GM18861 (cell line): Measurements from ENCODE around the gene PROSER2.
"Not testable (repeated sequence)": the region's sequence is repeated elsewhere in the genome, so short reads cannot be mapped to it uniquely, and the experiment has no call there.

Experiments used
- ATAC-seq: cut with Tn5 transposase; IDR thresholded peaks from one replicate; pipeline ENCODE4 v1.9.1; 2021; ENCODE audit not compliant: unreplicated experiment

Gene PROSER2

DNA sequence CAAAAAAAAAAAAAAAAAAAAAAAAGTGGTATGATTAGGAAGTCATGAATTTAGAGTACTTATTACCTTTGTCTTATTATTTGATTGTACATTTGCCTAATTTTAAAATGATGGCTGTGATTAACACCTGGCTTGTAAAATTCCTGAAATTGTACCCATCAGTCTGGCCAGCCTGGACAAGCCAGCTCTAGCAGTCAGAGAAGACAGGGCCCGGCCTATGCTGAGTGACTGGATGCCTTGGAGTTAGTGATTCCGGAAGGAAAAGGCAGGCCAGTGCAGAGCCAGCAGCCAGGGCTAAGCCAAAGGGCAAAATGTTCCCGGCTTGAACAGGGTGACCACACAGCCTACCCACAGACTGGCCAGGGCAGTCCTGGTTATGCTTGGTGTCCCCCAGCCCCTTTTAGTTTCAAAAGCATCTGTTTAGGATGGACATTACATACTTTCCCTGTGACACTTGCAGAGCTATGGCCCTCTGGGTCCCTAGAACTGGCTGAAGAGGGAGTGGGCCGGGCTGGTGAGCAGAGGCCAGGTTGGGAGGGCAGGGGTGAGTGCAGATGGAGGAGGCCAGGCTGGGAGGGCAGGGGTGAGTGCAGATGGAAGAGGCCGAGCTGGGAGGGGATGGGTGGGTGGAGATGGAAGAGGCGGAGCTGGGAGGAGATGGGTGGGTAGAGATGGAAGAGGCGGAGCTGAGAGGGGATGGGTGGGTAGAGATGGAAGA lies 61.7 kb downstream of the PROSER2 start:
- no peak for ATAC-seq

DNA sequence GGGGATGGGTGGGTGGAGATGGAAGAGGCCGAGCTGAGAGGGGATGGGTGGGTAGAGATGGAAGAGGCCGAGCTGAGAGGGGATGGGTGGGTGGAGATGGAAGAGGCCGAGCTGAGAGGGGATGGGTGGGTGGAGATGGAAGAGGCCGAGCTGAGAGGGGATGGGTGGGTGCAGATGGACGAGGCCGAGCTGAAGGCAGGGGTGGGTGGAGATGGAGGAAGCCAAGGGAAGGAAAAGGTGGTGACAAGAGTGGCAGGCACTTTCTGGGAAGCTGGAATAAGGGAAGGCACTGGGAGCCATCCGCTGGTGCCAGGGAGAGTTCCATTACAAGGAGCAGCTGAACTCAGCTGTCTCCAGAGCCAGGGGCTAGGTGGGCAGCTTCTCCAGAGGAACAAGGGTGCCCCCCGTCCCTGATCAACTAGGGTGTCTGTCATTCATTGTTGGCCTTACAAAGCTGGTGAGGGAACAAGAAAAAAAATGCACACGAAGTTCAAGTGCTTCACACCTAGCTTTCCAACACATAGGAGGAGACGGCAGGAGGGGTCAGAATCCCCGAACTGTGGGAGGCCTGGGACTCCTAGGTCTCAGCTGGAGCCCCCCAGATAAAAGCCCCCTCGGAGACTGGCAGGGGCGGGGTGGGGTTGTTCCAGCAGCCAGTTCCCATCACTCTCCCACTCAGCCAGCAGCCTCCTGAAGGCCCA lies 62.4 kb downstream of the PROSER2 start:
- ATAC-seq = no peak

DNA sequence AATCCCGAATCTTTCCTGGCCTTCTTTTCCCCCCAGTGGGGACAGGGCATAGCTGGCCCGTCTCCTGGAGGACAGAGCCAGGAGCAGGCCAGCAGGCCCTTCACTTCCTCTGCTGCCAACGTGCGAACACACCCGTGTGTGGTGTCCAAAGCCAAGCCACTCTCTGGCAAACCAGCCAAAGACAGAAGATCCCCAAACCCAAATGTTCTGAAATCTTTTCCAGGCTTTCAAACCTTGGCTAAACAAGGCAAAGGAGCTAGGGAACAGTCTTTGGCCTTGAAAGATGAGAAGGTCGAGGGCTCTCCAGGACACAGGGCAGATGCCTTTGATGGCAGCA lies 63.0 kb downstream of the PROSER2 start:
- no peak for ATAC-seq

DNA sequence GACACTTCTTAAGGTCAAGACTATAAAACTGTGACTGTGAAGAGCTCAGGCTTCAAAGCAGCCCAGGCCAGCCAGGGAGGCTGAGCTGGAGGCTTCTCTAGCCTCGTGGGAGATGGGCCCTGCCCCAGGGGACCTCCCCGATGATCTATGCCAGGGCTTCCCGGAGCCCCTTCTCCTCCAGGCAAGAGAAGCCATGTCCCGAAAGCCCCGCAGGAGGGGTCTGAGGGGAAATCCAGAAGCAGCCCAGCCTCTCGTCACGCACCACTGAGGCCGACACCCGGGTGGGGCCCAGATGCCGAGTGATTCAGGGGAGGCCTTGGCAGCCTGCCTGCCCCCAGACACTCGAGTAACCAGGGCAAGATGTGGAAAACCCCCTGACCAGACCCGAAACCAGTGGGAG lies 63.7 kb downstream of the PROSER2 start:
- no peak for ATAC-seq

DNA sequence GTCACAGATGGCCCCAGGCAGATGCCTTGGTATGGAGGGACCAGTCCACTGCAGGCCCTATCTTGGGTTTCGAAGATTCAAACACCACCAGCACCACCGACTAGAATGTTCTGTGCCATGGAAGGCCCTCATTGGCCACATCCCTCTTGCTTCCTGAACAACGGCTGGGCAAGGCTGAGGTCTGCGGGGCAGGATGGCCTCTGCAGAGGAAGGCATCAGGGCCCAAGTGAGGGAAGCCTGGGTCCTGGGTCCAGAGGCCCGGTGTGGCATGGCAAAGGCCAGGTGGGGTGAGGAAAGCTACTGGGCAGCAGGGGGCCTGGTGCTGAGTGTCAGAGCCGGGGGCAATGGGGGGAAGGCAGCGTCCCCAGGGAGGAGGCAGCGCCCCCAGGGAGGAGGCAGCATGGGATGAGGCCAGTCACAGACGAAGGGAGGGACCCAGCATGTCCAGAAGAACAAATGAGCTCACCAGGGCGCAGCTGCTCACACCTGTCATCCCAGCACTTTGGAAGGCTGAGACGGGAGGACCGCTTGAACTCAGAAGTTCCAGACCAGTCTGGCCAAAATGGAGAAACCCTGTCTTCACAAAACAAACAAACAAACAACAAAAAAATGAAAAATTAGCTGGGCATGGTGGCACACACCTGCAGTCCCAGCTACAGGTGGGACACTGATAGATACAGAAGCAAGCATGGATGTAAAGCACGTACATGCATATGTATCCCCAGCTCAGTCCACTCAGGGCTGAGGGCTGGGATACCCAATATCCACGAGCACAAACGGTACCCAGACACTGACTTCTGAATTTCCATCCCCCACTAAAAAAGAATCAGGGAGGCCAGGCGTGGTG lies 64.4 kb downstream of the PROSER2 start:
- ATAC-seq = no peak

DNA sequence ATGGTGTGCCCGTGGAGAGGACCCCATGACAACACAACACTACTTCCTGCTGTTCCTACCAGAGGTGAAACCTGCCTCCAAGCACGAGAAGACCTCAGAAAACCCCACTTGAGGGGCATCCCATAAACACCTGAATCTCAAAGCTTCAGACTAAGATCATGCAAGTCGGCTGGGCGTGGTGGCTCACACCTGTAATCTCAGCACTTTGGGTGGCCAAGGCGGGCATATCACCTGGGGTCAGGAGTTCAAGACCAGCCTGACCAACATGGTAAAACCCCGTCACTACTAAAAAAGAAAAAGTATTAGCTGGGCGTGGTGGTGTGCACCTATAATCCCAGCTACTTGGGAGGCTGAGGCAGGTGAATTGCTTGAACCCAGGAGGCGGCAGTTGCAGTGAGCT lies 66.1 kb downstream of the PROSER2 start:
- ATAC-seq = not testable (repeated sequence)

DNA sequence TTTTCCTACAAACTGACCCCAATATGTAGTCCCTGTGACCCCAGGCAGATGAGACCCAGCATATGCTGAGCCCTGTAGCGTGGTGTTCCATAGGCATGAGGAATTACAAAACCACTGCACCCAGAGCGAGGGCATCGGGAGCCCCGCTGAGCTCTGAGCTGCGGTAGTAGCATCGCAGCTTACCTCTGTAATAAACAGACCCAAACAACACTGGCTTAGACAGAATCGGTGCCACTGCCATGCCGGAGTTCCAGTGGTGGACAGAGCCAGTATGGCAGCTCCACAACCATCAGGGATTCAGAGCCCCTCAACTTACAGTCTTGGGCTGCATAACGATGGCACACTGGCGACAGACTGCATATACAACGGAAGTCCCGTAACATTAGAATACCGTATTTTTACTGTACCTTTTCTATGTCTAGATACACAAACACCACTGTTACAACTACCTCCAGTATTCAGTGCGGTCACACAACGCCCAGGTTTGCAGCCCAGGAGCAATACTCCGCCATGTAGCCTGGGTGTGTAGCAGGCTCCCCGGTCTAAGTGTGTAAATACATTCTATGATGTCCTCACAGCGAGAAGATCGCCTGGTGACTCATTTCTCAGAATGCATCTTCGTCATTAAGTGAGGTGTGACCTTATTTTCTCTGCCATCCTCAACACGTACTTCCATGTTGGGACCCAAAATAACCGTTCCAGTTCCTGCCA lies 68.8 kb downstream of the PROSER2 start:
- ATAC-seq = no peak

DNA sequence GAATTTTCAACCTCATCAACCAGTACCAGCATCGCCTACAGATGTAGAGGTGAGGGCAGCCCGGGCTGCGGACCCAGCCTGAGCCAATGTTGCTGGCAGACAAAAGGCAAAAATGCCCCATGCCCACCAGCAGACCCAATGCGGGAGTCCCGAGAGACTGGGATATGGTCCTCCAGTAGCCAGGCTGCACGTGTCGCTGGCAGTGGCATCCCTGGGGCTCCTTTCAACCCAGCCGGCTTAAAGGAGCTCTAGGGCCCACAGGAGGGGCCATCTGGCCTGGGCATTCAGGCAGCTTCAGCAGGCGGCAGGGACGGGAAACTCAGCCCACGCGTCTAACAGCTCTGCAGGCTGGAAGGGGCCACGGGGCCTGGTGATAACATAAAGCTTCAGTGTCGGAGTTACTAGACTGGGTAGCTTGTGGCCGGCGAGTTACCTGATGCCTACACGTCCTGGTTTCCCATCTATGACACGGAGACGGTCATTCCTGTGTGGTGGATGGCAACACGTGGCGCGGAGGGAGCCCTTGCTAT lies 70.7 kb downstream of the PROSER2 start:
- no peak for ATAC-seq

DNA sequence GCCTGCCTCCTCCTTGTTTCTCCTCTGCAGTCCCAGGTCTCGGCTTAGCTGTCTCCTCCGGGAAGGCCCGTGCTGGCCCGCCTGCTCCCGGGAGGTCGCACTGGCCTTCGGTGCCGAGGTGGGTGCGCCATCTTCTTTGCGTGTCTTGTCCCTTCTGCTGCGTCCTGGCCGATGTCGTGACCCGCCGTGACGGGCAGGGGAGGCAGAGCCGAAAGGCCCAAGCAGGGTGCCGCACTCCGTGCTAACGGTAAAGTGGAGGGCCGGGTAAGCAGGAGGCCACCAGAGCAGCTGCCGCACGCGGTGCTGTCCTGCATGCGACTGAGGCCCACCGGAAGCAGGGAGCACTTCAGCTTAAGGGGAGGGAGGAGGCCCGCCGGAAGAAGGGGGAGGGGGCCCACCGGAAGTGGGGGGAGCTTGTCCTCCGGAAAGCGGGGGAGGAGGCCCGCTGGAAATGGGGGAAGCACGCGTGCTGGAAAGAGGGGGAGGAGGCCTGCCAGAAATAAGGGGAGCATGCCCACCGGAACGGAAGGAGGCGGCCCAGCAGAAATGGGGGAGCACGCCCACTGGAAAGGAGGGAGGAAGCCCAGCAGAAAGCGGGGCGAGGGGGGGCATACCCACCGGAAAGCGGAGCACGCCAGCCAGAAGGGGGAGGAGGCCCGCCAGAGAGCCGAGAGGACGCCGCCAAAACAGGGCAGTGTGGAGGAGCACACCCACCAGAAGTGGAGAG lies 71.4 kb downstream of the PROSER2 start:
- ATAC-seq = no peak

DNA sequence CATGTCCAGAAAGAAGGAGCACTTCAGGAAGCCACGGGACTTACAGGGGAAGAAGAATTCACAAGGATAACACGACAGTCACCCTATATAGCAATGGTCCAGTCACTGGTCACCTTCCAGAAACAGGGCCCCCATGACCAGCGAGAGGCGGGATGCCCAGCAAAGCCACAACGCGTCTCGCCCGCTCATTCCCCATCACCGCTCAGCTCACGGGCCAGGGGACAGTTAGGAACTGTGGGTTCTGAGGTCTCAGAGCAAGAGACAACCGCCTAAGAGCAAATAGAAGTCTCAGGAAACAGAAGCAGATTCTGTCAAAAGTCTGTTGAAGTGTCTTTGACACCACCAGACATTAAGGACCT lies 71.9 kb downstream of the PROSER2 start:
- no peak for ATAC-seq

DNA sequence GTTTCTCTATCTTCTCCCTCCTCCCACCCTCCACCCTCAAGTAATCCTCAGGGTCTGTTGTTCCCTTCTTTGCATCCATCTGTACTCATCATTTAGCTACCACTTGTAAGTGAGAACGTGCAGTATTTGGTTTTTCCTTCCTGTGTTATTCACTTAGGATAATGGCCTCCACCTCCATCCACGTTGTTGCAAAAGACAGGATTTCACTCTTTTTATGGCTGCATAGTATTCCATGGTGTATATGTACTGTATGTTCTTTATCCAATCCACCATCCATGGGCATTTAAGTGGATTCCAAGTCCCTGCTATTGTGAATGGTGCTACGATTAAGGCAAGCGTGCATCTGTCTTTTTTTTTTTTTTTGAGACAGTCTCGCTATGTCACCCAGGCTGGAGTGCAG lies 72.4 kb downstream of the PROSER2 start:
- no peak for ATAC-seq

DNA sequence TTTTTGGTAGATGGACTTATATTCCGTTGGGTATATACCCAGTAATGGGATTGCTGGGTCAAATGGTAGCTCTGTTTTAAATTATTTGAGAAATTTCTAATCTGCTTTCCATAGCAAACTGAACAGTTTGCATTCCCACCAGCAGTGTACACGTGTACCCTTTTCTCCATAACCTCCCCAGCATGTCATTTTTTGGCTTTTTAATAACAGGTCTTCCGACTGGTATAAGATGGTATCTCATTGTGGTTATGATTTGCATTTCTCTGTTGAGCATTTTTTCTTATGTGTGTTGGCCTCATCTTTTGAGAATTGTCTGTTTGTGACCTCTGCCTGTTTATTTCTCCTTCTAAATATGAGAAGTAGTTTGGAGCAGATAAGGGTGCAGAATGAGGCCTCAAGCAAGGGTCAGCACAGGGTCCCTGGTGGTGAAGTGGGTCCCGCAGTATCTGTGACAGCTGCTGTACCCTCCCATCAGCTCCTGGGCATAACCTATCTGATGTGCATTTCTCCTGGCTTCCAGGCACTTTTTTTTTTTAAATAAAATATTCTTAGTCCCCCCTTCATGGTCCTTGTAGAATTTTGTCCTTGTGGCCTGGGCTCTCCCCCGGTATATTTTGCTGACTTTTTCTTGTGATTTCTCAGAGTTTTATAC lies 73.5 kb downstream of the PROSER2 start:
- no peak for ATAC-seq

DNA sequence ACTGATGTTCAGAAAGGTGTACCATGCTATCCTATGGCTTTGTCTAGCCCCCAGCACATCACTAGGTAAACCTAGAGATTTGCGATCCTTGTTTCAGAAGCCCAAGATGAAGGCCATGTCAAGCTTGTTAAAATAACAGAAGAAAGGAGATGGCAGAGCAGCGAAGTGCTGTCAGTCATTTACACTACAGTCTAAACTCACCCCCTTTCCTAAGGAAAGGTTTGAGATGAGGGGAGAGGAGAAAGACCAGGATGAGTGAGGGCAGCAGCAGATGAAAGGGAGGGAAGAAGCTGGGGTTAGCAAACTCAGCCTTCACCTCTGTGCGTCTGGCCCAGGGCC lies 74.8 kb downstream of the PROSER2 start:
- no peak for ATAC-seq

DNA sequence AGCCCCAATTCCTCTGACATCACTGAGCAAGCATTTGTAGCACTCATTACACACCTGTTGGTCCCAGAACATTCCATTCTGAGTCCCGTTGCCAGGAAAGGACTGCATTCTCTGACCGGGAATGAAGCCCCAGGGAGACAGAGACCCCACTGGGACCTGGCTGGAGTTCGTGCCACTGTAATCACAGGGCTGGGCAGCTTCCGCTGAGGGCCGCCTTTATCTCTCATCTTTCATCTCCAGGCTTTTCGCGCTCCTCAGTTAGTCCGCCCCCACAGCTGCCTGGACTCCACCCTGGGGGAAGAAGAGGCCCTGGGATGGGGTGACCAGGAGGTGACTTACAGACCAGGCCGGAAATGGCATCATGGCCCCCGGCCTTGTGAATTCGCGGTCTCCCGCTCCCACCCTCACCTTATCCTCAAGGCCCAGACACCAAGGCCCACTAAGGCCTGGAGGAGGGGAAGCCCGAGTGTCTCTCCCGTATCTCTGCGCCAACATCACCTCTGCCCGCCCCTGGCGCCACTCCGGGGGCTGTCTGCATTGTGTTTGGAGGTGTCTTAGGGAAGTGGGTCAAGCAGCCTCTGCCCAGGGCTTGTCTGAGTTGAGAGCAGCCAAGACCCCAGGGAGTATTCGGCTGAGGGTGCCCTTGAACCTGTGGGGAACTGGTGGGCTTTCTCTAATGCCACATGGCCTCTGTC lies 75.4 kb downstream of the PROSER2 start:
- no peak for ATAC-seq

DNA sequence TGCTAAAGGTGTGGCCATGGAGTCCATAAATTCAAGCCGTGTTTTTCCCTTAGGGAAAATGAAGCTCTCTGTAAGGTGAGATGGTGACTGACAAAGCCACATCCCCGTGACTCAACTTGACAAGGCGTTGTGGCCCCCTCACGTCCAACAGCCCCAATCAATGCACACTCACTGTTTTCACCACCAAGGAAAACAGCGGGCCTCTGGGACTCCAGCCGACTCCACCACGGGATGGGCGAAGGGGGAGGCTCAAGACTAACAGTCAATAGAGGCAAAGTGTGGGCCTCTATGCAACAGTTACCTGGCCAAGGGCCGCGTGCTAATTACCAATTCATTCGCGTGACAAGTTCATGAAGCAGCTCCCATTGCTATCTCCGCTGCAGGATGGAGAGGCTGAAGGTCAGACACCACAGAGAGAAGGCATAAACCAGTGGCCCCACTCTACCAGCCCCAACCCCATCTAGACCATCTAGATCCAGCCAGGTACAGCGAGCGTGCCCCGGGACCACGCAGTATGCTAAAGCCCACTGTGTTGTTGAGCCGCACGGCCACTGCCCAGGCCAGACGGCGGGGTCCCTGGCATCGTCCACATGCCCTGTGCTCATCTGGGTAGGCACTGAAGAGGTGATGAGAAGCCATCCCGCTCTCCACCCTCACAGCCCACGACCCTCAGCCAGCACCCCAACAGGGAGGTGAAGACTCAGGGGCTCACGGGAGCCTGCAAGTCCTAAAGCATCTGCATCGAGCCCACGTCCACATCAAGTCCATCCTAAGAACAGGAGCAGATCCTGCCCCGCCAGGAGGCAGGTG lies 76.1 kb downstream of the PROSER2 start:
- ATAC-seq = no peak

DNA sequence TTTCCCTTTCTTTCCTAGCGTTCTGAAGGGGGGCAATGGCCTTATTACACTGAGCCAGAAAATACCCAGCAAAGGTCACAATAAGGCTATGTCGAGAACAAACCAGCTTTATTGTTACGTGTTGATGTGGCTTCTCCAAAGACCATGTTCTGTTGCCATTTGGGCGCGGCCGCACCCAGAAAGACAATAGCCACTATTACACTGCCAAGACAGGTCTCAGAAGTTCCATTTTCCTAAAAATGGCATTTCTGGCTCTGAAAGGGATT lies 77.8 kb downstream of the PROSER2 start:
- no peak for ATAC-seq

DNA sequence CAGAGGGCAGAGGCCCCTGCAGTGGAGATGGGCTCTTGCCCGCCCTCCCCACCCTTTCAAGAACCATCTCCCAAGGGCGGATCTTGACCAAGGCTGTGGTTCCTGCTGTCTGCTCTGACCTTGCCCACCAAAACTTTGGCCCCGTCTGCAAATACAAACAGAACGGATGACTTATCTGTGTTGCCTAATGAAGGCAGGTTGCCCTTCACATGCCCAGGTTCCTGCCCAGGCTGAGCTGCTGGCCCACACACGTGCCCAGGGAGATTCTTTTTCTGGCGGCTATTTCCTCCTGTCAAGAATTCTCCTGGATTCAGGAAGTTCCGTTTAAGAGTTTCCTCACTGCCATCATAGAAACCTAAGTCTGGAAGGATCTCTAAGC lies 78.3 kb downstream of the PROSER2 start:
- ATAC-seq = no peak

DNA sequence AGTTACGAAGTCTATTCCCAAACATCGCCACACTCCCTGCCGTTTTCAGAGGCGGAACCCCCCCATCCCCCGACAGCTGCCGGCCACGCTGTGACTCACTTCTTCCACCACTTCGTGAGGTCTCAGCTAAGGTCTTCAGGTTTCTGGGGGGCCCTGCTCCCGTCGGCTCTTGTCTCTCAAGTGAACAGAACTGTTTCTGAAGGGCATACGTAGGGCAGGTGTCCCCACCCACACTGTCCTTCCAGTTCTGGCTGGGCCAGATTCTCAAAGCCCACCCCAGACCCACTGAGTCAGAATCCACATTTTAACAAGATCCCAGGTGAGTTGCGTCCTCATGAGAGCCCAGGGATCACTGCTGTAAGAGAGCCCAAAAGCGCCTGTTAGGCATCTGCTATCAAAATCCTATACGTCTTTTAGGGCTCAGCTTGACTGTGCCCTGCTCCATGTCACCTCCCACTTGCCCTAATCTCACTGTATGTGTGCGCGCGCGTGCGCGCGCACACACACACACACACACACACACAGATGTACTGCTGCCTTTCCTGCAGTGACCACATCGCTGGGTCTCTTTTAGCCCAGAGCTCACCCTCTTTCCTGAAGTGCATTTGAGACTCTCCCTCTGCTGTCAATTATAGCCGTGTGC lies 78.8 kb downstream of the PROSER2 start:
- ATAC-seq = no peak

DNA sequence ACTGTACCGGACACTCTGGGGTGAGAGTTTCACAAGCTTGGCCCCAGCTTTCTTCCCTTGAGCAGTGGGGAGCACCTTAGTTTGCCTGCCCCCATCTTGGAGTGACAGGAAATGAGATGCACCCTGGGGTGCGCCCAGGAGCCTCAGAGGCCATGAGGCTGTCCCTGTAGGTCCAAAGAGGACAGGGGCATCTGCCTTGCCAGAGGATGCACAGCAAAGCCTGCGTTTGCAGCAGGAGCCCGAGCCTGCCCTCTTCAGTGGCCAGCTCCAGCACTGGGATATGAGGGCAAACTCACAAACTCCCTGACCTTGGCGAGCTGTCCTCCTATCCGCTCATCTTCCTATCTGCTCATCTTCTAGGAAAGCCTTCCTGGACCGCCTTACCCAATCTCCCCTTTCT lies 79.5 kb downstream of the PROSER2 start:
- no peak for ATAC-seq
